ENCODE results near the gene USP9X. TPM values are rescaled to one million over a fixed set of nuclear protein-coding genes. Genes with fewer than 3 reads are reported as not detected.
"Not testable (repeated sequence)": the region's sequence is repeated elsewhere in the genome, so short reads cannot be mapped to it uniquely, and the experiment has no call there.

The USP9X gene
- total RNA-seq, 2 experiments from 2014 or later: 45.5 to 57.5 TPM

DNA sequence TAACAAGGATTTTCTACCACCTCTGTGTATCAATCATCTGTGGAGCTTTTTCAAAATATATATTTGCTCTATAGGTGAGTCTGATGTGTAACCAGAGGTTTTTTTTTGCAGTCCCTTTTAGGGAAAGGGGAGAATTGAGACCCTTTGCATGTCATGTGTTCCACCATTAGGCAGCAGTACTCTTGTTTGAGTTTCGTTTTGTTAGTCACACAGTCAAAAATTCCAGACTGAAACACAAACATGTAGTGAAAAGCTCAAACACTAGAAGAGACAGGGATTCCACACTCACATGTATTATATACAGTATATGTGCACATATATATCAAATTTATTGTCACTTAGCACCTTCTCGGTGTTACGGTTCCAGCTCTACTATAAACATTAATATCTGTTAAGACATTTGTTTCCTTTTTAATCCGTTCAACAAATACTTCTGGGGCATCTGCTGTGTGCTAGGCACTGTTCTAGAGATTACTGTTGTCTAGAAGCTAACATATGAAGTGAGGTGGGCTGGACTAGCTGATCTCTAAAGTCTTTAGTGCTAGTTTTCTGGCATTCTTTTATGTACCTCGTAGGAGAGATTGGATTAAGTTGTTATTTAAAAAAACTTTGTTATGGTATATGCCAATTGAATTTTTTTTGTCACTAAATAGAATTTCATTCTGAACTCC lies 5.5 kb downstream of the USP9X start:
- ChIA-PET CTCF (interaction anchor here (1.4 to 1.5 kb wide), 2 partner anchors 23 to 25 kb away, joined by 3 to 4 read pairs; no protein-coding TSS in a partner anchor), POLR2A (no interaction called here)
- no peak overlapping the region for H3K4me3 Mint-ChIP-seq
- no peaks in the 10 kb centered on the region for H3K9me3 Mint-ChIP-seq
- no peaks in the 10 kb centered on the region for H3K27me3 Mint-ChIP-seq
- H3K27ac Mint-ChIP-seq: no peak overlapping the region
- peaks cover 23% of the 10 kb centered on the region for H3K36me3 Mint-ChIP-seq (ENCODE audit: low read depth)
- peaks cover 55% of the 10 kb centered on the region for H3K4me1 Mint-ChIP-seq
- DNase-seq: no peak

DNA sequence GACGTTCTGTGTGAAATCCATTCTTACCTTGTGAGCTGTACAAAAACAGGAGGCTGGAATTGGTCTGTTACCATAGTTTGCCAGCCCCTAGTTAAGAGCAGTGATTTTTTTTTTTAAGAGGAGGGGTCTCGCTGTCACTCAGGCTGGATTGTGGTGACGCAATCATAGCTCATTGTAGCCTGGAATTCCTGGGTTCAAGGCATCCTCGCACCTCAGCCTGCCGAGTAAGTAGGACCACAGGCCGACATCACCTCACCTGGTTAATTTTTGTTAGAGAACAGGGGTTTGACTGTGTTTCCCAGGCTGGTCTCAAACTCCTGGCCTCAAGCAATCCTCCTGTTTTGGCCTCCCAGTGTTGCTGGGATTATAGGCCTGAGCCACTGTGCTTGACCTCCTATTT lies 7.5 kb downstream of the USP9X start:
- DNase-seq: no peak
- POLR2A ChIA-PET: no interaction called here
- CTCF ChIA-PET: interaction anchor here (0.6 kb wide), 1 partner anchor 10 kb away, joined by 3 read pairs; no protein-coding TSS in a partner anchor
- Mint-ChIP-seq H3K36me3 (ENCODE audit: low read depth) (peaks cover 21% of the 10 kb centered on the region), H3K4me1 (peaks cover 66% of the 10 kb centered on the region), H3K27me3 (no peaks in the 10 kb centered on the region), H3K9me3 (no peaks in the 10 kb centered on the region), H3K27ac (no peak overlapping the region), H3K4me3 (no peak overlapping the region)

DNA sequence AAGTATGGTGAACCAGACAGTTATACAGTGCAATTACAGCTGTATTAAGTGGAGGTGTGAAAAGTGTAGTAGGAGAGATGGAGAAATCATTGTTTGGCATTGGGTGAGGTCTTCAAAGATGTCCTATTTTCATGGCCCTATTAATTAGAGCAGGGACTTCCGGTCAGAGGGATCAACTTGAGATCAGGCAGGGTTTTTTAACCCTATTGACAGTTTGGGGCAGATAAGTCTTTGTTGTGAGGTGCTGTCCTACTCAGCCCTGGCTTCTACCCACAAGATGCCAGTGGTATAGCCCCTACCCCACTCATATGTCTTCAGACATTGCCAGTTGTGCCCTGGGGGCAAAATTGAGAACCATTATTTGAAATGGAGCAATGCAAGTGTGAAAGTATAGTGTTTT lies 9.9 kb downstream of the USP9X start:
- DNase-seq: no peak
- no peaks in the 10 kb centered on the region for H3K27me3 Mint-ChIP-seq
- no peaks in the 10 kb centered on the region for H3K9me3 Mint-ChIP-seq
- H3K4me1 Mint-ChIP-seq: peaks cover 51% of the 10 kb centered on the region
- no peak overlapping the region for H3K27ac Mint-ChIP-seq
- H3K36me3 Mint-ChIP-seq (ENCODE audit: low read depth): peaks cover 7% of the 10 kb centered on the region
- ChIA-PET CTCF (interaction anchor here (0.6 to 0.7 kb wide), 2 partner anchors 309 to 1235 kb away, joined by 3 read pairs; no protein-coding TSS in a partner anchor), POLR2A (no interaction called here)
- H3K4me3 Mint-ChIP-seq: no peak overlapping the region

DNA sequence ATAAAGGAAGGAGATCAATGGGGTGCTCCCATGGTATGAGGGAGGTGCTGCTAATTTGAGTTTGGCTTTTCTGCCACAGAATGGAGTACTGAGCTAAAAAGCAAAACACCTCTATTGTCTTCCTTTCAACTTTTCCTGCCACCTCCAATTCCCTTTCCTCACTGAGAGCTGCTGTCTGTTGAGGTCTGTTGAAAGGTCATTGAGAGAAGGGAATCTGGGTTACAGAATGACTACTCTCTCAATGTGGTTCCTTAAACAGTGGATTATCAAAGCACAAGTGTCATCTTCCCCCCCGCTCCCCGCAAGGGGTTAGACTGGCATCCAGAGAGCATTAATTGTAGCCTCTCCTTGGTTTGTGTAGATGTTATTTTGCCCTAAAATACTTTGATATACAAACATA lies 10.7 kb downstream of the USP9X start:
- Mint-ChIP-seq H3K27ac (no peak overlapping the region), H3K4me3 (no peak overlapping the region), H3K36me3 (ENCODE audit: low read depth) (peaks cover 7% of the 10 kb centered on the region), H3K4me1 (peaks cover 49% of the 10 kb centered on the region), H3K27me3 (no peaks in the 10 kb centered on the region), H3K9me3 (no peaks in the 10 kb centered on the region)
- DNase-seq: no peak
- CTCF ChIA-PET: interaction anchor here (0.7 kb wide), 1 partner anchor 87 kb away, joined by 3 read pairs; no protein-coding TSS in a partner anchor
- POLR2A ChIA-PET: interaction anchor here (0.5 kb wide), 1 partner anchor 163 kb away, joined by 4 read pairs; no protein-coding TSS in a partner anchor

DNA sequence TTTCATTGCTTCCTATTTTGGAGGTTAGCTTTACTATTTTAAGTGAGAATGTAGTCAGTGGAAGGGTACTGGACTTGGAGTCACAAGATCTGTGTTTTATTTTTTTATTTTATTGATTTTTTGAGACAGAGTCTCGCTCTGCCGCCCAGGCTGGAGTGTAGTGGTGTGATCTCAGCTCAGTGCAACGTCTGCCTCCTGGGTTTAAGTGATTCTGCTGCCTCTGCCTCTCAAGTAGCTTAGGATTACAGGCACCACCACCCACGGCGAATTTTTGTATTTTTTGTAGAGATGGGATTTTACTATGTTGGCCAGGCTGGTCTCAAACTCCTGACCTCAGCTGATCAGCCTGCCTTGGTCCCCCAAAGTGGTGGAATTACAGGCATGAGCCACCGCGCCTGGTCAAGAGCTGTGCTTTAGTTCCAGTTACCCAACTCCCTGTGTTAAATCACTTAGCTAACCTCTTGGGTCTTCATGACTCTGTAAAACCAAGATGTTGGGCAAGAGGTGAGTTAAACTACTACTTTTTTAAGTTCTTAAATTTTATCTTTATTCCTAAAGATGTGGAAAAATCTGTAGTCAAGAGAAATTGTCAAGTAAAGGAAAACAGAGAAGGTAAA lies 11.2 kb downstream of the USP9X start:
- no peak for DNase-seq
- Mint-ChIP-seq H3K27me3 (no peaks in the 10 kb centered on the region), H3K4me3 (no peak overlapping the region), H3K36me3 (ENCODE audit: low read depth) (peaks cover 7% of the 10 kb centered on the region), H3K9me3 (no peaks in the 10 kb centered on the region), H3K4me1 (peaks cover 45% of the 10 kb centered on the region), H3K27ac (no peak overlapping the region)
- ChIA-PET POLR2A (interaction anchor here (0.5 kb wide), 1 partner anchor 163 kb away, joined by 4 read pairs; no protein-coding TSS in a partner anchor), CTCF (interaction anchor here (0.7 kb wide), 1 partner anchor 87 kb away, joined by 3 read pairs; no protein-coding TSS in a partner anchor)

DNA sequence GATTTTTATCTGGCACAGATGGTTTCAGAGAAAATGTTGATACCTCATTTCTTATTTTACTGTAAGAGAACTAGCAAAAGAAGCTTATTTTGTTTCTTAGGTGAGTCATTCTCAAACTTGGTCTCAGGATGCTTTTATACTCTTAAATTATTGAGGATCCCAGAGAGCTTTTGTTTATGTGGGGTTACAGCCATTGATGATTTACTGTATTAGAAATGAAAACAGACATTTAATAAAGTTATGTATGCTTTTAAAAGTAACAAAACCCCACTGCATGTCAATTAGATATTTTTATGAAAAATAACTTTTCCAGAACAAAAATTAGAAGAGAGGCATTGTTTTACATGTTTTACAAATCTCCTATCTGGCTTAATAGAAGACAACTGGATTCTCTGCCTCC lies 12.1 kb downstream of the USP9X start:
- CTCF ChIA-PET: no interaction called here
- H3K4me1 Mint-ChIP-seq: peaks cover 40% of the 10 kb centered on the region
- no peak overlapping the region for H3K4me3 Mint-ChIP-seq
- no peaks in the 10 kb centered on the region for H3K27me3 Mint-ChIP-seq
- H3K36me3 Mint-ChIP-seq (ENCODE audit: low read depth): peaks cover 11% of the 10 kb centered on the region
- H3K9me3 Mint-ChIP-seq: no peaks in the 10 kb centered on the region
- DNase-seq: no peak
- no peak overlapping the region for H3K27ac Mint-ChIP-seq
- POLR2A ChIA-PET: interaction anchor here (0.6 kb wide), 1 partner anchor 23 kb away, joined by 4 read pairs; no protein-coding TSS in a partner anchor

DNA sequence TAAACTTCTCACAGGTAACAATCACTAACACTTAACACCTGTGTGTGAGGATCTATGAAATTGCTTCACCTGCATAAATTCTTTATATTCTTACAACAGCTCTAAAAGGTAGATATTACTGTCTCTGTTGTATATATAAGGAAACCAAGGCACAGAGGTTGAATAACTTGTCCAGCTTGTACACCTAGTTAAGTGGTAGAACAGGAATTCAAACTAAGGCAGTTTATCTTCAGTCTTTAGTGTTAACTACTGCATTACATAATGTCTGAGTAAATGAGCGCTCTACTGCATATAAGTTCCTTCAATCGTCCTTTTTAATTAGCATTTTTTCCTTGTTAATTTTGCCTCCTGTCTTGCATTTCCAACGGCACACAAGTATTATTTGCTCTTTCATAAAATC lies 15.0 kb downstream of the USP9X start:
- ChIA-PET POLR2A (interaction anchor here (0.6 kb wide), 1 partner anchor 1009 kb away, joined by 3 read pairs; no protein-coding TSS in a partner anchor), CTCF (interaction anchor here (1.3 to 1.8 kb wide), 2 partner anchors 14 to 15 kb away, joined by 3 to 5 read pairs; no protein-coding TSS in a partner anchor)
- no peak overlapping the region for H3K27ac Mint-ChIP-seq
- no peaks in the 10 kb centered on the region for H3K9me3 Mint-ChIP-seq
- no peak overlapping the region for H3K4me3 Mint-ChIP-seq
- no peak for DNase-seq
- peaks cover 32% of the 10 kb centered on the region for H3K4me1 Mint-ChIP-seq
- H3K27me3 Mint-ChIP-seq: no peaks in the 10 kb centered on the region
- peaks cover 5% of the 10 kb centered on the region for H3K36me3 Mint-ChIP-seq (ENCODE audit: low read depth)

DNA sequence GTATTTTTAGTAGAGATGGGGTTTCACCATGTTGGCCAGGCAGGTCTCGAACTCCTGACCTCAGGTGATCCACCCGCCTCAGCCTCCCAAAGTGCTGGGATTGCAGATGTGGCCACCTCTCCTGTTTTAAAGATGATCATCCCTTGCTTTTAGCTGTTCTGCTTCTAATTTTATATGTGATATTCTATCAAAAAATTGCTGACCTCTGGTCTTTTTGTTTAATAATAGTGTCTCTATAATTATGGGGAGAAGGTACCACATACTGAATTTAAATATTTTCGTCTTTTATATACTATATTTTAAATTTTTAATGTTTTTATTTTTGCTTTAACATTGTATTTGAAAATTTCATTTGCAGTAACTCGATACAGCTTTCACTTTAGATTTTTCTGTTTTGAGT lies 15.6 kb downstream of the USP9X start:
- Mint-ChIP-seq H3K9me3 (no peaks in the 10 kb centered on the region), H3K36me3 (ENCODE audit: low read depth) (peaks cover 5% of the 10 kb centered on the region), H3K4me3 (no peak overlapping the region), H3K27me3 (no peaks in the 10 kb centered on the region), H3K4me1 (peaks cover 27% of the 10 kb centered on the region), H3K27ac (no peak overlapping the region)
- ChIA-PET POLR2A (interaction anchor here (0.6 kb wide), 1 partner anchor 1008 kb away, joined by 3 read pairs; no protein-coding TSS in a partner anchor), CTCF (interaction anchor here (1.8 kb wide), 1 partner anchor 14 kb away, joined by 5 read pairs; no protein-coding TSS in a partner anchor)
- DNase-seq: no peak

DNA sequence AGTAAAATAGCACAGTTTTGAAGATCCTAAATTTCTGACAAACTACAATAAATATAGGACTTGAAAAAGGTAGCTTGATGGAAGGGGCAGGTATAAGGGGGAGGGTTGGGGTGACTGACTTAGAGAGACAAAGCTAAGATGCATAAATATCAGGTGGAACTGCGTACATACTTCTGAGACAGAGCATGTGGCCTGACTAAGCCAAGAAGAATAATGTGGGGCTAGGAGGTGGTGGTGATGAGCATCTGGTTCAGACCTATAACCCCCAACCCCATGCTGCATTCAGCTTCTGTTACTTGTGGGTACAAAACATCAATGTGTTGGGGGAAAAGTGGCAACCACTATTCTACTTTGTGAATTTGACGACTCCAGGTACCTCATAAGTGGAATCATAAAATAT lies 19.8 kb downstream of the USP9X start:
- Mint-ChIP-seq H3K27me3 (no peaks in the 10 kb centered on the region), H3K4me1 (peaks cover 39% of the 10 kb centered on the region), H3K27ac (no peak overlapping the region), H3K36me3 (ENCODE audit: low read depth) (peaks cover 16% of the 10 kb centered on the region), H3K4me3 (no peak overlapping the region), H3K9me3 (peaks cover 5% of the 10 kb centered on the region)
- CTCF ChIA-PET: interaction anchor here (0.8 kb wide), 2 partner anchors 10 to 14 kb away, joined by 5 read pairs; no protein-coding TSS in a partner anchor
- no peak for DNase-seq
- POLR2A ChIA-PET: no interaction called here

DNA sequence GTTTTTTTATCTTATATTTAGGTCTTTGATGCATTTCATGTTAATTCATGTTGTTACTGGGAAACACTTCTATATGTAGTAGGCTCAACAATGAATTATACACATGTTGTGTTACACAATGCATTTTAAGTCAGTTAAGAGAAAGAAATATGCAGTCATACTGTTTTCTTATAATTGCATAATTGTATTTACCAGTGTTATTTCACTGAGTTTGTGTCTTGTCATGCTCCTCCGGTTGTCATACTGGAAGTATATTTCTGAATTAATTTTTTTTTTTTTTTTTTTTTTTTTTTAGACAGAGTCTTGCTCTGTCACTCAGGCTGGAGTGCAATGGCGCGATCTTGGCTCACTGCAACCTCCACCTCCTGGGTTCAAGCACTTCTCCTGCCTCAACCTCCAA lies 21.0 kb downstream of the USP9X start:
- POLR2A ChIA-PET, DNase-seq, H3K27ac Mint-ChIP-seq, H3K4me3 Mint-ChIP-seq, H3K27me3 Mint-ChIP-seq, H3K9me3 Mint-ChIP-seq: not testable (repeated sequence)
- Mint-ChIP-seq H3K36me3 (ENCODE audit: low read depth) (peaks cover 16% of the 10 kb centered on the region), H3K4me1 (peaks cover 47% of the 10 kb centered on the region)
- CTCF ChIA-PET: interaction anchor here (0.9 kb wide), 1 partner anchor 9 kb away, joined by 5 read pairs; no protein-coding TSS in a partner anchor

DNA sequence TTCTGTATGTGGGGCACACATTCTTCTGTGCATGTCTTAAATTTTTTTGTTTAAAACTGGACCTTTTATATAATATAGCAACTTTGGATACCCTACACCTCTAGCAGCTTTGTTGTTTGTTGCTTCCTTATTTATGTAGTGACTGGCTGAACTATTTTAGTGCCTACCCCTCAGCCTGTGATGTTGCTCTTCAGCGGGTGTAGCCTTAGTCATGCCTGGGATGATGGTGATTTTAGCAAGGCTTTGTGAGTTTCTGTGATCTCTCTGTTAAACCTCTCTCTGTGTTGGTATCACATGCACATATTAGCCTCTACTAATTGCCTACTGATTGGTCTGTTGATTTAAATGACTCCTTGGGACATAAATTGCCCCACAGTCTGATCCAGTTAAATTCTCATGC lies 22.8 kb downstream of the USP9X start:
- ChIA-PET CTCF (no interaction called here), POLR2A (no interaction called here)
- Mint-ChIP-seq H3K4me3 (no peak overlapping the region), H3K4me1 (peaks cover 50% of the 10 kb centered on the region), H3K36me3 (ENCODE audit: low read depth) (peaks cover 12% of the 10 kb centered on the region), H3K27ac (peak overlapping the region; percentile 69), H3K27me3 (no peaks in the 10 kb centered on the region), H3K9me3 (peaks cover 5% of the 10 kb centered on the region)
- DNase-seq: no peak

DNA sequence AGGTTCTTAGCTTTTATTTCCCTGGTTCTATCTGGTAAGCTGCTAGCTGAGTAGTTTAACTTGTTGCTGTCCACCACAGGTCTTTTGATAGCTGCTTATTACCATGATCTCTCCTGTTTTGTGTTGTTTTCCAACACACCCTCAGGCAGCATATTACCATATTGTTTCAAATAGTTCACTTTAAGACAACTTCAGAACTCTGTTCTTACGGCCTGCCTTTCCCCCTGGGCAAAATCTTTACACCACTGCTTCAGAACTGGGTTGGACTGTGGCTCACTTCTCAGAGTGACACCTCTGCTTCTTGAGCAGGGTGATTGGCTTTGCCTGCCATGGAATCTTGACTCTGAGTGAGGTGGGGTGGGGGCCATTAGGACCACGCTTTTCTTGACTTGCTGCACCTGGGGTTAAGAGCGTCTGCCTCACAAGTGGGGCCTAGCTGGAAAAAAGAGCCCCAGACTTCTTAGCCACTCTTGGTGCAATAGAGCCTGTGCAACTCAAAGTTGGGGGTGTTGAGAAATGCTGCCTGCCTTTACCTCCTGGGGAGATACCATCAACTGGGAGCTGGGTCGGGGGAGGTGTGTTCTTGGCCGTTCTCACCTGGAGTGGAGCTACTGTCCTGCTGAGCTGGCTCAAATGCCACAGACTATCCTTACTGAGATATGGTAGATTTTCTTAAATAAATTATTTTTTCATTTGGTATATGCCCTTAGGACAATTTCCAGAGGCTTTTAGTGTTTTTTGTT lies 23.4 kb downstream of the USP9X start:
- H3K4me3 Mint-ChIP-seq: no peak overlapping the region

More for the DNA sequence above, 23.4 kb downstream of the USP9X start:
- peaks cover 12% of the 10 kb centered on the region for H3K36me3 Mint-ChIP-seq (ENCODE audit: low read depth)
- peaks cover 5% of the 10 kb centered on the region for H3K9me3 Mint-ChIP-seq
- no peak for DNase-seq
- peaks cover 50% of the 10 kb centered on the region for H3K4me1 Mint-ChIP-seq
- H3K27me3 Mint-ChIP-seq: no peaks in the 10 kb centered on the region
- H3K27ac Mint-ChIP-seq: no peak overlapping the region
- POLR2A ChIA-PET: no interaction called here
- CTCF ChIA-PET: interaction anchor here (1.5 kb wide), 1 partner anchor 11 kb away, joined by 5 read pairs; no protein-coding TSS in a partner anchor

Data from activated CD4-positive, alpha-beta T cell treated with anti-CD3 and anti-CD28 coated beads, Interleukin-2, amount 10 ng/mL, durations not matched to agents 7 days and 5 days (primary cell).